H1 (cell line): ENCODE results near the gene SPCS3. TPM values are rescaled to one million over a fixed set of nuclear protein-coding genes. Genes with fewer than 3 reads are reported as not detected.

Experiments used
- BACH1 ChIP-seq: IDR thresholded peaks from 2 replicates; pipeline ENCODE4 v1.6.1; 2012; ENCODE audit warnings: low read length, improper control_type of control experiment
- CEBPB ChIP-seq: IDR thresholded peaks from 2 replicates; pipeline ENCODE4 v1.6.1; 2012; ENCODE audit warnings: low read depth, low read length
- EZH2 ChIP-seq: fragments of 200-600 bp; sonication (generic); IDR thresholded peaks from 2 replicates; pipeline ENCODE4 v1.7.1; 2012; ENCODE audit warnings: low read depth, mild to moderate bottlenecking, moderate library complexity, low read length, inconsistent platforms; ENCODE audit not compliant: severe bottlenecking
- JUN ChIP-seq: IDR thresholded peaks from 2 replicates; pipeline ENCODE4 v1.6.1; 2011; ENCODE audit warnings: low read depth, mild to moderate bottlenecking, improper control_type of control experiment, low read length
- NANOG ChIP-seq: IDR thresholded peaks from 2 replicates; pipeline ENCODE4 v1.6.1; 2011; ENCODE audit warnings: low read length, low read depth, mild to moderate bottlenecking, inconsistent platforms; ENCODE audit not compliant: insufficient read depth, poor library complexity, severe bottlenecking
- NRF1 ChIP-seq: IDR thresholded peaks from 2 replicates; pipeline ENCODE4 v1.6.1; 2011; ENCODE audit warnings: mild to moderate bottlenecking, low read depth, low read length, improper control_type of control experiment
- POLR2A ChIP-seq, 2 experiments: IDR thresholded peaks; 1 replicate in 1 of 2; 2 replicates in 1 of 2; pipeline ENCODE4 v1.6.1; 2011; ENCODE audit warnings: low read depth in 2 of 2, low read length in 2 of 2, mild to moderate bottlenecking in 2 of 2; ENCODE audit errors: control extremely low read depth in 1 of 2
- SAP30 ChIP-seq: fragments of 300-600 bp; sonication (generic); IDR thresholded peaks from 2 replicates; pipeline ENCODE4 v1.7.1; 2012; ENCODE audit warnings: low read length, moderate library complexity, mild to moderate bottlenecking, inconsistent platforms; ENCODE audit not compliant: insufficient read depth, insufficient replicate concordance
- SIRT6 ChIP-seq: IDR thresholded peaks from one replicate; pipeline ENCODE4 v1.7.1; 2012; ENCODE audit warnings: low read length, inconsistent platforms
- SRF ChIP-seq: IDR thresholded peaks from 2 replicates; pipeline ENCODE4 v1.6.1; 2011; ENCODE audit warnings: mild to moderate bottlenecking, low read depth, low read length, moderate library complexity
- YY1 ChIP-seq: IDR thresholded peaks from 2 replicates; pipeline ENCODE4 v1.6.1; 2011; ENCODE audit warnings: low read depth, mild to moderate bottlenecking, low read length
- polyA plus RNA-seq, 7 experiments: library from polyadenylated mRNA; depleted of rRNA in 3 of 7; stranded (reverse) in 5 of 7; unstranded in 2 of 7; fragments of >200 nt in 5 of 7; fragments of 200-250 nt in 2 of 7; gene quantifications; 1 replicate in 5 of 7; 2 replicates in 1 of 7; 4 replicates in 1 of 7; pipeline versions ENCODE4 v1.2.1 to v1.2.3, GENCODE V29; 2011 to 2013; ENCODE audit warnings: missing spikeins in 2 of 7, mixed read lengths in 2 of 7
- total RNA-seq: library from RNA; stranded (reverse); fragmentation: NEBNext Ultra II Directional; extraction: Animal tissue kit (Norgen Biotek cat#: 25700); gene quantifications from 2 replicates; pipeline ENCODE4 v1.2.1, GENCODE V29; 2021
- TF ChIP-seq, protein P1 (sequence below): fragments of 300-600 bp; sonication (generic); IDR thresholded peaks from 2 replicates; pipeline ENCODE4 v1.7.1; 2012; ENCODE audit warnings: low read length, moderate library complexity, mild to moderate bottlenecking, inconsistent platforms; ENCODE audit not compliant: insufficient replicate concordance

The SPCS3 gene
- total and polyA plus RNA-seq, 2 of the 8 experiments (the other 6 are each of a cell fraction or from before 2014, with no cell fraction given): 18.4 to 117 TPM

DNA sequence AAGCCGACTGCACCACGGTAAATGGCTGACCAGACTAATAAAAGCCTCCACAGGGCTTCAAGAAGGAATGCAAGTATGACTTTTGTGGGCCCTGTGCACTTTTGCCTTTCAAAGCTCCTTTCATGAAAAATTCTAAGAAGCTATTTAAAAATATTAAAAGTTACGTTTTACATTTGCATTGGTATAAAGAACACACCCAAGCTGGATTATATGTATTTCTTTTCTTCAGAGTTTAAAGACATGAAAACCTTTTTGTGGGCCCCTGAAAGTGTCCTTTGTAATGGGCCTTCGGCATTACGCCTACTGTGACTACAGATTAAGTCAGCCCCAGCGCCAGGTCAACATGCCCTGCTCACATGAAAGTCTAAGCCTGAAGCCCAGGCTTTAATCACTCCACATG, 30.2 kb upstream of the SPCS3 start (continued):
- TF ChIP-seq, protein P1, sequence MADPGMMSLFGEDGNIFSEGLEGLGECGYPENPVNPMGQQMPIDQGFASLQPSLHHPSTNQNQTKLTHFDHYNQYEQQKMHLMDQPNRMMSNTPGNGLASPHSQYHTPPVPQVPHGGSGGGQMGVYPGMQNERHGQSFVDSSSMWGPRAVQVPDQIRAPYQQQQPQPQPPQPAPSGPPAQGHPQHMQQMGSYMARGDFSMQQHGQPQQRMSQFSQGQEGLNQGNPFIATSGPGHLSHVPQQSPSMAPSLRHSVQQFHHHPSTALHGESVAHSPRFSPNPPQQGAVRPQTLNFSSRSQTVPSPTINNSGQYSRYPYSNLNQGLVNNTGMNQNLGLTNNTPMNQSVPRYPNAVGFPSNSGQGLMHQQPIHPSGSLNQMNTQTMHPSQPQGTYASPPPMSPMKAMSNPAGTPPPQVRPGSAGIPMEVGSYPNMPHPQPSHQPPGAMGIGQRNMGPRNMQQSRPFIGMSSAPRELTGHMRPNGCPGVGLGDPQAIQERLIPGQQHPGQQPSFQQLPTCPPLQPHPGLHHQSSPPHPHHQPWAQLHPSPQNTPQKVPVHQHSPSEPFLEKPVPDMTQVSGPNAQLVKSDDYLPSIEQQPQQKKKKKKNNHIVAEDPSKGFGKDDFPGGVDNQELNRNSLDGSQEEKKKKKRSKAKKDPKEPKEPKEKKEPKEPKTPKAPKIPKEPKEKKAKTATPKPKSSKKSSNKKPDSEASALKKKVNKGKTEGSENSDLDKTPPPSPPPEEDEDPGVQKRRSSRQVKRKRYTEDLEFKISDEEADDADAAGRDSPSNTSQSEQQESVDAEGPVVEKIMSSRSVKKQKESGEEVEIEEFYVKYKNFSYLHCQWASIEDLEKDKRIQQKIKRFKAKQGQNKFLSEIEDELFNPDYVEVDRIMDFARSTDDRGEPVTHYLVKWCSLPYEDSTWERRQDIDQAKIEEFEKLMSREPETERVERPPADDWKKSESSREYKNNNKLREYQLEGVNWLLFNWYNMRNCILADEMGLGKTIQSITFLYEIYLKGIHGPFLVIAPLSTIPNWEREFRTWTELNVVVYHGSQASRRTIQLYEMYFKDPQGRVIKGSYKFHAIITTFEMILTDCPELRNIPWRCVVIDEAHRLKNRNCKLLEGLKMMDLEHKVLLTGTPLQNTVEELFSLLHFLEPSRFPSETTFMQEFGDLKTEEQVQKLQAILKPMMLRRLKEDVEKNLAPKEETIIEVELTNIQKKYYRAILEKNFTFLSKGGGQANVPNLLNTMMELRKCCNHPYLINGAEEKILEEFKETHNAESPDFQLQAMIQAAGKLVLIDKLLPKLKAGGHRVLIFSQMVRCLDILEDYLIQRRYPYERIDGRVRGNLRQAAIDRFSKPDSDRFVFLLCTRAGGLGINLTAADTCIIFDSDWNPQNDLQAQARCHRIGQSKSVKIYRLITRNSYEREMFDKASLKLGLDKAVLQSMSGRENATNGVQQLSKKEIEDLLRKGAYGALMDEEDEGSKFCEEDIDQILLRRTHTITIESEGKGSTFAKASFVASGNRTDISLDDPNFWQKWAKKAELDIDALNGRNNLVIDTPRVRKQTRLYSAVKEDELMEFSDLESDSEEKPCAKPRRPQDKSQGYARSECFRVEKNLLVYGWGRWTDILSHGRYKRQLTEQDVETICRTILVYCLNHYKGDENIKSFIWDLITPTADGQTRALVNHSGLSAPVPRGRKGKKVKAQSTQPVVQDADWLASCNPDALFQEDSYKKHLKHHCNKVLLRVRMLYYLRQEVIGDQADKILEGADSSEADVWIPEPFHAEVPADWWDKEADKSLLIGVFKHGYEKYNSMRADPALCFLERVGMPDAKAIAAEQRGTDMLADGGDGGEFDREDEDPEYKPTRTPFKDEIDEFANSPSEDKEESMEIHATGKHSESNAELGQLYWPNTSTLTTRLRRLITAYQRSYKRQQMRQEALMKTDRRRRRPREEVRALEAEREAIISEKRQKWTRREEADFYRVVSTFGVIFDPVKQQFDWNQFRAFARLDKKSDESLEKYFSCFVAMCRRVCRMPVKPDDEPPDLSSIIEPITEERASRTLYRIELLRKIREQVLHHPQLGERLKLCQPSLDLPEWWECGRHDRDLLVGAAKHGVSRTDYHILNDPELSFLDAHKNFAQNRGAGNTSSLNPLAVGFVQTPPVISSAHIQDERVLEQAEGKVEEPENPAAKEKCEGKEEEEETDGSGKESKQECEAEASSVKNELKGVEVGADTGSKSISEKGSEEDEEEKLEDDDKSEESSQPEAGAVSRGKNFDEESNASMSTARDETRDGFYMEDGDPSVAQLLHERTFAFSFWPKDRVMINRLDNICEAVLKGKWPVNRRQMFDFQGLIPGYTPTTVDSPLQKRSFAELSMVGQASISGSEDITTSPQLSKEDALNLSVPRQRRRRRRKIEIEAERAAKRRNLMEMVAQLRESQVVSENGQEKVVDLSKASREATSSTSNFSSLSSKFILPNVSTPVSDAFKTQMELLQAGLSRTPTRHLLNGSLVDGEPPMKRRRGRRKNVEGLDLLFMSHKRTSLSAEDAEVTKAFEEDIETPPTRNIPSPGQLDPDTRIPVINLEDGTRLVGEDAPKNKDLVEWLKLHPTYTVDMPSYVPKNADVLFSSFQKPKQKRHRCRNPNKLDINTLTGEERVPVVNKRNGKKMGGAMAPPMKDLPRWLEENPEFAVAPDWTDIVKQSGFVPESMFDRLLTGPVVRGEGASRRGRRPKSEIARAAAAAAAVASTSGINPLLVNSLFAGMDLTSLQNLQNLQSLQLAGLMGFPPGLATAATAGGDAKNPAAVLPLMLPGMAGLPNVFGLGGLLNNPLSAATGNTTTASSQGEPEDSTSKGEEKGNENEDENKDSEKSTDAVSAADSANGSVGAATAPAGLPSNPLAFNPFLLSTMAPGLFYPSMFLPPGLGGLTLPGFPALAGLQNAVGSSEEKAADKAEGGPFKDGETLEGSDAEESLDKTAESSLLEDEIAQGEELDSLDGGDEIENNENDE: no peak
- TF ChIP-seq EZH2 (no peak), NANOG (no peak), BACH1 (no peak), YY1 (no peak), SRF (no peak), SAP30 (no peak), POLR2A (IDR thresholded peaks at IDR 0.05; ENCODE audit: control extremely low read depth in 1 of 2, low read depth in 2 of 2, low read length in 2 of 2) (no peak), JUN (no peak), CEBPB (no peak), NRF1 (no peak), SIRT6 (no peak)
- TF ChIP-seq, all 59 proteins: peak for 0
